ENCODE measurements around the gene EFNA4. TPM values are rescaled to one million over a fixed set of nuclear protein-coding genes. Genes with fewer than 3 reads are reported as not detected.

Gene EFNA4
- total RNA-seq = 1 to 10 TPM; 3.4 to 4.0 TPM

GRCh38 chr1:155063550-155064110 is at the start of gene EFNA4:
TSS of gene EFNA4 (plus strand) at chr1:155063740. CDS start at chr1:155063824, 84 bp downstream.
- Mint-ChIP-seq H3K9me3 (no peaks in the 10 kb centered on the region), H3K27ac (peak within 1 kb of the TSS; percentile 2), H3K4me3 (peak within 1 kb of the TSS; percentile 85 to 87), H3K27me3 (ENCODE audit: low read depth) (no peaks in the 10 kb centered on the region), H3K4me1 (ENCODE audit: low read depth) (peaks cover 37% of the 10 kb centered on the region), H3K36me3 (ENCODE audit: insufficient read depth in 2 of 2) (peaks cover 0 to 2% of the 10 kb centered on the region in 2 donors)
- DNase-seq = peak; percentile 82 to 90
- ATAC-seq (replicated peaks in 1 of 2) = peak; percentile 83 to 85

DNA sequence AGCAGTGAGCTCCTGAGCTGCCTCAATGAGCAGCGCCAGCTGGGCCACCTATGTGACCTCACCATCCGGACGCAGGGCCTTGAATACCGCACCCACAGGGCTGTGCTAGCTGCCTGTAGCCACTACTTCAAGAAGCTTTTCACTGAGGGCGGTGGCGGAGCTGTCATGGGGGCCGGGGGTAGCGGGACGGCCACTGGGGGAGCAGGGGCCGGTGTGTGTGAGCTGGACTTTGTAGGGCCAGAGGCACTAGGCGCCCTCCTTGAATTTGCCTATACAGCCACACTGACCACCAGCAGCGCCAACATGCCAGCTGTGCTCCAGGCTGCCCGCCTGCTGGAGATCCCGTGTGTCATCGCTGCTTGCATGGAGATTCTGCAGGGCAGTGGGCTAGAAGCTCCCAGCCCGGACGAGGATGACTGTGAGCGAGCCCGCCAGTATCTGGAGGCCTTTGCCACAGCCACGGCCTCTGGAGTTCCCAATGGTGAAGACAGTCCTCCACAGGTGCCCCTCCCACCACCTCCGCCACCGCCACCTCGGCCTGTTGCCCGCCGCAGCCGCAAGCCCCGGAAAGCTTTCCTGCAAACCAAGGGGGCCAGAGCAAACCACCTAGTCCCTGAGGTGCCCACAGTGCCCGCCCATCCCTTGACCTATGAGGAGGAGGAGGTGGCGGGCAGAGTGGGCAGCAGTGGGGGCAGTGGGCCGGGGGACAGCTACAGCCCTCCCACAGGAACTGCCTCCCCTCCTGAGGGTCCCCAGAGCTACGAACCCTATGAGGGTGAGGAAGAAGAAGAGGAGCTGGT is 48.6 kb upstream of the EFNA4 start:
- Mint-ChIP-seq H3K4me1 (ENCODE audit: low read depth) (peaks cover 74% of the 10 kb centered on the region), H3K9me3 (no peaks in the 10 kb centered on the region), H3K27me3 (ENCODE audit: low read depth) (no peaks in the 10 kb centered on the region), H3K27ac (no peak overlapping the region), H3K36me3 (ENCODE audit: insufficient read depth in 2 of 2) (peaks cover 4 to 11% of the 10 kb centered on the region in 2 donors), H3K4me3 (no peak overlapping the region)
- ATAC-seq (replicated peaks in 1 of 2) (no peak), DNase-seq (no peak)

GRCh38 chr1:155015527-155016230 is 47.9 kb upstream of the EFNA4 start:
- Mint-ChIP-seq H3K4me3 (peak overlapping the region; percentile 45 to 67), H3K36me3 (ENCODE audit: insufficient read depth in 2 of 2) (peaks cover 4 to 12% of the 10 kb centered on the region in 2 donors), H3K27ac (peak overlapping the region; percentile 3), H3K4me1 (ENCODE audit: low read depth) (peaks cover 72% of the 10 kb centered on the region), H3K9me3 (no peaks in the 10 kb centered on the region), H3K27me3 (ENCODE audit: low read depth) (no peaks in the 10 kb centered on the region)
- no peak for ATAC-seq (replicated peaks in 1 of 2)
- DNase-seq = no peak

DNA sequence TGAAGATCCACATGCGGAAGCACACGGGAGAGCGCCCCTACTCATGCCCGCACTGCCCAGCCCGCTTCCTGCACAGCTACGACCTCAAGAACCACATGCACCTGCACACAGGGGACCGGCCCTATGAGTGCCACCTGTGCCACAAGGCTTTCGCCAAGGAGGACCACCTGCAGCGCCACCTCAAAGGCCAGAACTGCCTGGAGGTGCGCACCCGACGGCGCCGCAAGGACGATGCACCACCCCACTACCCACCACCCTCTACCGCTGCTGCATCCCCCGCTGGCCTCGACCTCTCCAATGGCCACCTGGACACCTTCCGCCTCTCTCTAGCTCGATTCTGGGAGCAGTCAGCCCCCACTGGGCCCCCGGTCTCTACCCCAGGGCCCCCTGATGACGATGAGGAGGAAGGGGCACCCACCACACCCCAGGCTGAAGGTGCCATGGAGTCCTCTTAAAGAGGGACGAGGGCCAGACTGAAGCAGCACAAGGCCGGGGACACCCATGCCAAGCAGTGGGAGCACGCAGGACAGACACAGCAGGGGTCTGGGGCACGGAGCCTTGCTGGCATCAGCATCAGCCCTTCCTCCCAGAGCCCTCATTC is 47.2 kb upstream of the EFNA4 start:
- peaks cover 67% of the 10 kb centered on the region for H3K4me1 Mint-ChIP-seq (ENCODE audit: low read depth)
- H3K27ac Mint-ChIP-seq = no peak overlapping the region
- H3K9me3 Mint-ChIP-seq = no peaks in the 10 kb centered on the region
- no peak for DNase-seq
- peak overlapping the region; percentile 45 to 67 for H3K4me3 Mint-ChIP-seq
- ATAC-seq (replicated peaks in 1 of 2) = no peak
- peaks cover 4 to 12% of the 10 kb centered on the region in 2 donors for H3K36me3 Mint-ChIP-seq (ENCODE audit: insufficient read depth in 2 of 2)
- no peaks in the 10 kb centered on the region for H3K27me3 Mint-ChIP-seq (ENCODE audit: low read depth)

DNA sequence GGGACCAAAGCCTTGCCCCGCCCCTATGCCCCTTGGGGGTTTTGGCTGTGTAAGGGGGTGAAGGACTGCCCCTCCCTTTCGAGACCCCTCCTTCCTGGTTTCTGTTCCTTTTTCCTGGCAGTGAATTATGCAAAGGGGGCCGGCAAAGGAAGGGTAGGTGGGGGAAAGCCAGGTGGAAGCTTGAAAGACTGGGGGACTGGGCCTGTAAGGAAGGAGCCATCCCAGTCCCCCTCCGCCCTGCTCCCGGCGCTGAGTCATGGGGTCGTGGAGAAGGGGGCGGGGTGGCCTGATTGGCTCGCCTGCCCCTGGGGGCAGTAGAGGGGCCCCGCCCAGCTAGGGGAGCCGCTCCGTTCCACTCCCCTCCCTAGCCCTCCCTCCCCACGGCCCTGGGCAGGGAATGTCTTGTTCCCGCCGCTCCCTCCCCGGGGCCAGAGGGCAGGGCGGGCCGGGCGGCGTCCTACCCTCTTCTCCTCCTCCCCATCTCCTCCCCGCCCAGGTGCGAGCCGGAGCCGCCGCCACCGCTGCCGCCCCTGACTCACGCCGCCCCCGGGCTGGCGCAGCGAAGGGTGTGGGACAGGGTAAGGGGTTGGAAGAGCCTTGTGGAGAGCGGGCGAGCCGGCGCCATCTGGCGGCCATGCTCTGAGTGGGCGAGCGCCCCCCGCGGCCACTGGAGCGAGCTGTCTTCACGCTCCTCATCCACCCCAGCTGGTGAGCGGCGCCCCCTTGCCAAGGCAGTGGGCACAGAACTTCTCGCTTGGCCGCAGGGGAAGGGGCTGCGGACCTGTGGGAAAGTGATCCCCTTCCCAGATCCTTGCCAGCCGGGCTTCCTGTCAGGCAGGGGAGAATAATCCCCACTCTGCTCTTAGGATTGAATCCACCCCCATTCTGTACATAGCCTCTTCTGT is 46.2 kb upstream of the EFNA4 start:
- Mint-ChIP-seq H3K36me3 (ENCODE audit: insufficient read depth in 2 of 2) (peaks cover 4 to 12% of the 10 kb centered on the region in 2 donors), H3K4me1 (ENCODE audit: low read depth) (peaks cover 60% of the 10 kb centered on the region), H3K9me3 (no peaks in the 10 kb centered on the region), H3K27ac (no peak overlapping the region), H3K27me3 (ENCODE audit: low read depth) (no peaks in the 10 kb centered on the region), H3K4me3 (peak overlapping the region; percentile 50 to 67)
- ATAC-seq (replicated peaks in 1 of 2) (peak; percentile 94), DNase-seq (peak; percentile 94 to 95)

DNA sequence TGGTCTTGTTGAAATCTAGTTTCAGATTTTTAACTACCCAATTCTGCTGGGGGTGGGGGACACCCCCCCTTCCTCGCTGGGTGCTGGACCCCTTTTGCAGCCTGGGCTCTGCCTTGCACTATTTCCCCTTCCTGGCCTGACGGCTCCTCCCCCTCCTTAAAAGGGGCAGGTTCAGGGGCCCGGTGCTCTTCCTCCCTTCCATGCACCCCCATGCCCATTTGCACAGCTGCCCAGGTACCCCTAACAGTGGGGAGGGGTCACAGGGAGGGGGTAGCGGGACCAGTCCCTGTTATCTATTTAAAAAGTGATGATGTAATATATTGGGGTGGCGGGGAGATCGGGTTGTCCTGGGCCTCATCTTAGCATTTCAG is 45.6 kb upstream of the EFNA4 start:
- Mint-ChIP-seq H3K4me1 (ENCODE audit: low read depth) (peaks cover 54% of the 10 kb centered on the region), H3K27ac (no peak overlapping the region), H3K36me3 (ENCODE audit: insufficient read depth in 2 of 2) (peaks cover 3 to 10% of the 10 kb centered on the region in 2 donors), H3K9me3 (no peaks in the 10 kb centered on the region), H3K4me3 (peak overlapping the region; percentile 47 to 50), H3K27me3 (ENCODE audit: low read depth) (no peaks in the 10 kb centered on the region)
- no peak for ATAC-seq (replicated peaks in 1 of 2)
- no peak for DNase-seq

DNA sequence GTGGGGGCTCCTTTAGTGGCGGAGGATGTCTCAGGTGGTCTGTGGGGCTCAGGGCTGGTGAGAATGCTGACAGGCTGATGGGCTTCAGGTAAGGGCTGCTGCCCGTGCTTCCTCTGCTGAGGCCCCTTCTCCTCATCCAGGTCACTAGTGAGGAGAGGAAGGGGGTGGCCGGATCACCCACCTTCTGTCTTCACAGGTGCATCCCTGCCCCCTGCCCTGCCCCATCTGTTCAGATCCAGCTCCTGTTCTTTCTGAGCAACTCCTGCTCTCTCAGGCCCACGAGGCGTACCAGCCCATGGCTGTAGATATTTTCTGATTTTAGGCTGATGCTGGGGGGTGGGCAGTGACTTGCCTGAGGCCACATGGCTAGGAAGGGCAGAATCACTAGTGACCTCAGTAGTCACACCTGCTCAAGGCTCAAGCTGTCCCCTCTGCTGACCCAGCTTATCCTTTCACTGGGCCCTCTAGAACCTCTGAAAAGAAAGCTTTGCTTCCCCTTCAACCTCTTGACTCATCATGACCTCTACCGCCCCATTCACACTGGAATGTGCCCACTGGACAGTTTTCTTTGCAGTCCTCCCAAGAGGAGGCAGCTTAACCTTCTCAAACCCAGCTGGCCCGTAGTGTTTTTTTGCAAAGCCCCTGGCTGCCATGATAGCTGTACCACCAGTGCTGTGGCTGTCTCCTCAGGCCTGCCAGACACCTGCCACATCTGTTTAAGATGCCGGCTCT is 44.8 kb upstream of the EFNA4 start:
- no peak for ATAC-seq (replicated peaks in 1 of 2)
- no peak overlapping the region for H3K27ac Mint-ChIP-seq
- no peak overlapping the region for H3K4me3 Mint-ChIP-seq
- DNase-seq = no peak
- no peaks in the 10 kb centered on the region for H3K27me3 Mint-ChIP-seq (ENCODE audit: low read depth)
- no peaks in the 10 kb centered on the region for H3K9me3 Mint-ChIP-seq
- H3K4me1 Mint-ChIP-seq (ENCODE audit: low read depth) = peaks cover 46% of the 10 kb centered on the region
- peaks cover 3 to 9% of the 10 kb centered on the region in 2 donors for H3K36me3 Mint-ChIP-seq (ENCODE audit: insufficient read depth in 2 of 2)

DNA sequence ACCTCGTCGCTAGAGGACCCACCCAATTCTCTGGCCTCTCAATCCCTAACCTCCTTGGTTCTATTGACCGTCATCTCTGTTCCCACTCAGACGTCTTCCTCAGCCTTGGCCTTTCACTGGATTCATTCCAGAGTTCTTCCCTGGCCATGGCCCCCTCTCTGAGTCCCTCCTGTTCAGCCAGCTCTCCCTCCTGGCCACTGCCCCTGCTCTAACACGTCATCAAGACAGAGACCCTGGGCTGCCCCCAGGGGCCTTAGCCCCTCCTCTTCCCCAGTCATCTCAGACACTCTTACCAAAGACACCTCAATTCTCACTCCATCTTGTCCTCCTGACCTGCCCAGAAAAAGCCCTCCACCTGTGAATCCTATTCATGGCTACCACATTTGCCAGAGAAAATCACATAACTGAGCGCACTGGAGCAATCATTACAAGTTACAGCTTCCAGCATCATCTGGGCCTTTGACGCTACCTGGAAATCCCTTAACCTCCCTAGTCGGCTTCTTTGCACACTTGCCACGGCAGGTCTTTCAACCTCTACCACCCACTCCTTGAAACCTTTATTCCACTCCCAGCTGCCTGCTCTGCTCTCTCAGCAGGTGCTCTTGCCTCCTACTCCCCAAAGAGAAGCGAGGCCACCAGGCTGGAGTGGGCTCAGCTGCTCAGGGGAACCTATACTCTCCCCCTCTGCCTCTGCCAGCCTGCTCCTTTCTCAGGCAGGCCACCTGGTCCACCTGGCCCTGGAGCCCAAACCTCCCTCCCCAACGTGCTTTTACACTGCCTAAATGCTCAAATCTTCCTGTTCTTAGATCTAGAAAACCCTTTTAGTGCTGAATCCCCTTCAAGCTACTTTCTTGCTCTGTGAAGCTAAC is 43.9 kb upstream of the EFNA4 start:
- Mint-ChIP-seq H3K36me3 (ENCODE audit: insufficient read depth in 2 of 2) (peaks cover 0 to 9% of the 10 kb centered on the region in 2 donors), H3K4me1 (ENCODE audit: low read depth) (peaks cover 37% of the 10 kb centered on the region), H3K9me3 (no peaks in the 10 kb centered on the region), H3K27me3 (ENCODE audit: low read depth) (no peaks in the 10 kb centered on the region), H3K4me3 (no peak overlapping the region), H3K27ac (peak overlapping the region; percentile 23)
- no peak for ATAC-seq (replicated peaks in 1 of 2)
- DNase-seq = no peak

- no peak for DNase-seq
- peaks cover 0 to 2% of the 10 kb centered on the region in 2 donors for H3K36me3 Mint-ChIP-seq (ENCODE audit: insufficient read depth in 2 of 2)
- peaks cover 17% of the 10 kb centered on the region for H3K4me1 Mint-ChIP-seq (ENCODE audit: low read depth)
- no peaks in the 10 kb centered on the region for H3K9me3 Mint-ChIP-seq
- no peaks in the 10 kb centered on the region for H3K27me3 Mint-ChIP-seq (ENCODE audit: low read depth)
- no peak overlapping the region for H3K4me3 Mint-ChIP-seq
- H3K27ac Mint-ChIP-seq = no peak overlapping the region
- no peak for ATAC-seq (replicated peaks in 1 of 2)
Observed at GRCh38 chr1:155022136-155022926, 41.2 kb upstream of the EFNA4 start.

DNA sequence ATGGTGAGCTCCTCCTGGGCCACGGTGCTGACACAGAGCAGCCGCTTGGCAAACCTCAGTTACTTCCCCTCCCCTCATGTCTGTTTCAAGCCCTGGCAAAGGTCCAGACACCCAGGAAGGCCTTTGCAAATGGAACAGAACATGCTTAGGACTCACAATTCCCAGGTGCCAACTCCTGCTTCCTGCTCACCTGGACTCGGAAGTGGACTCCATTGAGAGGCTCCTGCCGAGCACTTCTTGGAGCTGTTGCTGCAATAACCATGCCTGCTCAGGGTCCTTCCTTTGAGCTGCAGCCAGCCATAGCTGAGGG is 40.7 kb upstream of the EFNA4 start:
- ATAC-seq (replicated peaks in 1 of 2) (peak in 1 of 2 donors; percentile 2), DNase-seq (no peak)
- H3K27me3 Mint-ChIP-seq (ENCODE audit: low read depth) = no peaks in the 10 kb centered on the region
- H3K4me1 Mint-ChIP-seq (ENCODE audit: low read depth) = peaks cover 17% of the 10 kb centered on the region
- H3K27ac Mint-ChIP-seq = no peak overlapping the region
- H3K9me3 Mint-ChIP-seq = no peaks in the 10 kb centered on the region
- H3K36me3 Mint-ChIP-seq (ENCODE audit: insufficient read depth in 2 of 2) = peaks cover 0 to 2% of the 10 kb centered on the region in 2 donors
- H3K4me3 Mint-ChIP-seq = no peak overlapping the region

GRCh38 chr1:155023627-155024026 is 39.9 kb upstream of the EFNA4 start:
- H3K9me3 Mint-ChIP-seq = no peaks in the 10 kb centered on the region
- peaks cover 0 to 2% of the 10 kb centered on the region in 2 donors for H3K36me3 Mint-ChIP-seq (ENCODE audit: insufficient read depth in 2 of 2)
- H3K4me3 Mint-ChIP-seq = no peak overlapping the region
- peaks cover 17% of the 10 kb centered on the region for H3K4me1 Mint-ChIP-seq (ENCODE audit: low read depth)
- ATAC-seq (replicated peaks in 1 of 2) (peak in 1 of 2 donors; percentile 23), DNase-seq (no peak)
- no peaks in the 10 kb centered on the region for H3K27me3 Mint-ChIP-seq (ENCODE audit: low read depth)
- H3K27ac Mint-ChIP-seq = peak overlapping the region; percentile 45
